GM19324 (cell line): ENCODE results near the gene FASTKD1.
"Not testable (repeated sequence)": the region's sequence is repeated elsewhere in the genome, so short reads cannot be mapped to it uniquely, and the experiment has no call there.

ENCODE experiments used
- ATAC-seq: cut with Tn5 transposase; IDR thresholded peaks from one replicate; pipeline ENCODE4 v1.9.1; 2021; ENCODE audit warnings: mild to moderate bottlenecking, moderate library complexity; ENCODE audit not compliant: unreplicated experiment, low FRiP score

The FASTKD1 gene

DNA sequence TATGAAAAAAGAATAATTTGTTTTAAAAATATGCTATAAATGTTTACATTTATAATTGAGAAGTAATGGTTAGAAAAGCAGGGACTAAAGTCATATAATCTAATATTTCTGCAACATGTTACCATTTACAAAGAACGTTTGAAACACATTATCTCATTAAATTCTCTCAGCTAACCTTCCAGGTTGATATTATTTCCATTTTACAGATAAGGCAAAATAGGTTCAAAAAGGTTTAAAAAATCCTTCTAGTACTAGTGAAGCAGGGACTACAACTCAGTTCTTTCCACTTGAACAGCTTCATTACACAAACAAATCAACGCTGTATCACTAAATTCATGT is 875 bp downstream of the FASTKD1 start:
- no peak for ATAC-seq

DNA sequence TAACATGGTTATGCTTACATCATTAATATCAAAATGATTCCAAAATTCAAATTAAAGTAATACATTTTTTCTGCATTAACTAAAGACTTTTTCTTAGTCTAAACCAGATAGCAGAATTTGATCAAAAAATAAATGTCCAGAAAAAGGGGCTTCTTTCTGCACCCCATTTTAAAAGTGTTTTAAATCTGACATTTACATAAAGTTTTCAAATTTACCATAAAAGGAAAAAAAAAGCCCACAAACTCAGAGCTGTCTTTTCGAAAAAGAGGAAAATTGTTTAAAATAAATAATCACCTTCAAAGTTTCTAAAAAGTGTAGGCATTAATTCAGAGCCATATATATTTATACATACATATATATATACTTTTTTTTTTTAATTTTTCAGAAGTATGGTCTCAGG is 1.5 kb downstream of the FASTKD1 start:
- ATAC-seq: no peak

DNA sequence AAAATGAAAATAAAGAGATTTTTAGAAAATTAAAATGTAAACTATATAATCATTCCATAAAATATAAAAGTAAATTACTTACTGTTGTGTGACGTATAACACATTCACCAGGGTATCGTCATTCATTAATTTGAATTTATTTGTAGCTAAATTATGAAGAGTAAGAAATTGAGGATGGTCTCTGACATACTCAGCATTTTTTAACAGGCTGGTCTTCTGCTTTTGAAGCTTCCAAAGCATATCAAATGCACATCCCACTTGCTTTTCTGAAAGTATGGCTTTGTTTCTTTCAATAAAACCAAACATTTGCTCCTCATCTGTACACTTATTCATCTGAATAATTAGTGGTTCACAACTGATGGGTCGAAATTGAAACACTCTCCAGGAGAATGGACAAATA is 2.1 kb downstream of the FASTKD1 start:
- no peak for ATAC-seq

DNA sequence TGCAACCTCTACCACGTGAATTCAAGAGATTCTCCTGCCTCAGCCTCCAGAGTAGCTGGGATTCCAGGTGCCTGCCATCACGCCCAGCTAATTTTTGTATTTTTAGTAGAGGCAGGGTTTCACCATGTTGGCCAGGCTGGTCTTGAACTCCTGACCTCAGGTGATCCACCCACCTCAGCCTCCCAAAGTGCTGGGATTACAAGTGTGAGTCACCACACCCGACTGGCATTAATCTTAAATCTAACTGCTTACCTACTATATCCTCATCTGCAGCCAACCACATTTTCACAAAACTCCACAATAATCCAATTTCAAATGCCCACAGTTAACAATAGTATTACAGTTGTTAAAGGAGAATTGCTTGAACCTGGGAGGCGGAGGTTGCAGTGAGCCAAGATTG is 2.9 kb downstream of the FASTKD1 start:
- not testable (repeated sequence) for ATAC-seq

DNA sequence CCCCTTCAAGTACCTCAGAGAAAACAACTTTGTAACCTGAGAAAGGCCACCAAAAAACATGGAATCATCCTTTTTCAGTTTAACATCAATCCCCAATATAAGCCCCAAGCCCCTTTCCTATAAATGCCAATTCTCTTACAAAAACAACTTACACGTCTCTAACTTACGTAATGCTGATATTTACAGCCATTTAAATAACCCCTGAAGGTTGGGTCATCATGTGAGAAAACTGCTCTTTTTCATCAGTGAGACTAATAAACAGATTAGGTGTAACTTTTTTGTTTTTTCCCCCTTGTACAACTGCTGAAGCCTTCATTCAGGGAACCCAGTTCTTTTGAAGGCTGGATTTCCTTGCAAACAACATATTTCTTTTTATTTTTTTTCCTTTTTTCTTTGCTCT is 3.7 kb downstream of the FASTKD1 start:
- ATAC-seq: no peak

DNA sequence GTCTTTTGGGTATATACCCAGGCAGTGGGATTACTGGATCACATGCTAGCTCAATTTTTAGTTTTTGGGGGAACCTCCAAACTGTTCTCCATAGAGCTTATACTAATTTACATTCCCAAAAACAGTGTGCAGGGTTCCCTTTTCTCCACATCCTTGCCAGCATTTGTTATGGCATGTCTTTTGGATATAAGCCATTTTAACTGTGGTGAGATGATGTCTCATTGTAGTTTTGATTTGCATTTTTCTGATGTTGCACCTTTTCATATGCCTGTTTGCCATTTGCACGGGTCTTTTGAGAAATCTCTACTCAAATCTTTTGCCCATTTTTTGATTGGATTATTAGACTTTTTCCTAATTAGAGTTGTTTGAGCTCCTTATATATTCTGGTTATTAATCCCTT is 8.0 kb downstream of the FASTKD1 start:
- no peak for ATAC-seq

DNA sequence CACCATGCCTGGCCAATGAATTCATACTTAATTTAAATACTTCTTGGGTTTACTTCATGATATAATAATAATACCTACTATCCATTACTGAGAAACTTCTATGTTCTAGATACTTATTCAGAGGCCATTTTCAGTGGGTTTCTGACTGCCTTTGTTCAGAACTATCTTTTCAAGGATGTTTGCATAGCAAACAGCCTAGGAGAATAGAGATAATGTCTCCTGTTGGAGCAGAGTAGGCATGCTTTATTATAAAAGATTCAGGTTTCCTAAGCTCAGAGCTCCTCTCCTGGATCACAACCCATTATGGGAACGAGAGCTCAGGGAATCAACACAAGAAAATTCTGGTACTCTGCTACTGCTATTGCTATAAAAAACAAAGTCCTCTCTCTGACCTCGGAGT is 11.1 kb downstream of the FASTKD1 start:
- ATAC-seq: no peak

DNA sequence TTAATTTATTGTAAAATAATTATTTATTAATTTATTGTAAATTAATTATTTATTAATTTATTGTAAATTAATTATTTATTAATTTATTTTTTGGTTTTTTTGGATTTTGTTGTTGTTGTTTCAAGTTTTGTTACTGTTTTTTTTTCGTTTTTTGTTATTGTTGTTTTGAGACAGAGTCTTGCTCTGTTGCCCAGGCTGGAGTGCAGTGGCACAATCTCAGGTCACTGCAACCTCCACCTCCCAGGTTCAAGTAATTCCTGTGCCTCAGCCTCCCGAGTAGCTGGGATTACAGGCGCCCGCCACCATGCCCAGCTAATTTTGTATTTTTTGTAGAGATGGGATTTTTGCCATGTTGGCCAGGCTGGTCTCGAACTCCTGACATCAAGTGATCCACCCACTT is 11.6 kb downstream of the FASTKD1 start:
- not testable (repeated sequence) for ATAC-seq

DNA sequence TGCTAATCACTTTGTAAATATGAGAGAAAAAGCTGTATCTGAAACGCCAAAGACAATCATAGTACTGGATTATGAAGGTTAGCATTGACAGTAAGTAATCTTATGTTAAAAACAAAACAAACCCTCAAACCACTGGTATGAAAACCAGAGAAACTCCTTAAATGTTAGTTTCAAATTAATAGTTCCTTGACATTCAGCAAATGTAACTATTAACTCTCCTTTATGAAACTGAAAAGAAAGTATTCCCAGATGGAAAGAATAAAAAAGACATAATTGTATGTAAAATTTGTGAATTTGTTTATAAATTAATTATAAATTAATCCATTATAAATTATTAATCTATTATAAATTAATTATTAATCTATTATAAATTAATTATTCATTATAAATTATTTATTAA is 12.3 kb downstream of the FASTKD1 start:
- no peak for ATAC-seq

DNA sequence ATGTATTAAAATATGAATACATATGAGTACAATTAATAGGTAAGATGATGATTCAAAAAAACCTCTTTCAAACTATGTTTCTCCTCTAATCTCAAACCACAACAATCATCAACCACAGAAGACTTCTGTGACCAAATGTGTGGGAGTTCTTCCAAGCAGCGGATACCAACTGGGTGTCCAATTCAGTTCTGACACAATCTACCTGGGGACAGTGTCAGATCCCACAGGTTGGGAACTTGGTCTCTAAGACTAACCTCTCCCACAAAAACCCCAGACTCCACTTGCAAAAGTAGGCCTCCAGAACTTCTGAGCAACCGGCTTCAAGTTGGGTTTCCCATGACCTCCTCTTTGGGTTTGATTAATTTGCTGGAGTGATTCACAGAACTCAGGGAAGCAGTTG is 26.9 kb downstream of the FASTKD1 start:
- ATAC-seq: no peak

DNA sequence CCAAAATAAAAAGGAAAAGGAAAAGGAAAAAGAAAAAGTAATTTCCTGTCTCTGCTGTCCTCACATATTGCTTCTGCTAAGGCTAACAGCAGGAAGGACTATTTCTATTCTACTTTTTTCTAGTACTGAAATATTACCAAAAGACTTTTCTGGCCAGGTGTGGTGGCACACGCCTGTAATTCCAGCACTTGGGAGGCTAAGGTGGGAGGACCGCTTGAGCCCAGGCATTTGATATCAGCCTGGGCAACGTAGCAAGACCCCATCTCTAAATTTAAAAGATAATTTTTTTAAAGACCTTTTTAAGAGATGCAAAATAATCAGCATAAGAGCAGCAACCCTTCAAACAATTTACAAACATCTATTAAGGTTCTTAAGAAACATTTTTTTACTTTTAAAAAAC is 31.2 kb downstream of the FASTKD1 start:
- no peak for ATAC-seq

DNA sequence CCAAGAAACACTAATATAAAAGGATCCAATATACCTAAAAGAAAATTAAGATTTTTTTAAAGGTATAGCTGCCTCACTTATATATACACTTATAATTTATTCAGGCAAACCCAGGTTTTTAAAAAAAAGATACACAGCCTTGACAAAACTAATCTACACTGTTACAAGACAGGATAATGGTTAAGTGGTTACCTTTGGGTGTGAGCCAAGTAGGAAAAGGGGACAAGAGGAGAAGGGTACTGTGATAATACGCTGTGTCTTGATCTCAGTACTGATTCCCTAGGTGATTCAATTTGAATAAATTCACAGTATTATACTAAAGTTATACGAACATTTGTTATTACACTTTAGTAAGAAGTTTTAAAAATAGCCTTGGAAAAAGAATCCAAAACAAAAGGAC is 33.5 kb downstream of the FASTKD1 start:
- no peak for ATAC-seq

DNA sequence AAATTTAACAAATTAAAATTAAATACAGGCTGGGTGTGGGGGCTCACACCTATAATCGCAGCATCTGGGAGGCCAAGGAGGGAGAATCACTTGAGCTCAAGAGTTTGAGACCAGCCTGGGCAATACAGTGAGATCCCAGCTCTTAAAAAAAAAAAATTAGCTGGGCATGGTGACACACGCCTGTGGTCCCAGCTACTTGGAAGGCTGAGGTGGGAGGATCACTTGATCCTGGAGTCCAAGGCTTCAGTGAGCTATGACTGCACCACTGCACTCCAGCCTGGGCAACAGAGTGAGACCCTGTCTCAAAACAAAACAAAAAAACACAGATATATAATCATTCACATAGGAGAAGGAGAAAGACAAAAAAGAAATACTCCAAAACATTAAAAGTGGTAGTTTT is 34.2 kb downstream of the FASTKD1 start:
- not testable (repeated sequence) for ATAC-seq

DNA sequence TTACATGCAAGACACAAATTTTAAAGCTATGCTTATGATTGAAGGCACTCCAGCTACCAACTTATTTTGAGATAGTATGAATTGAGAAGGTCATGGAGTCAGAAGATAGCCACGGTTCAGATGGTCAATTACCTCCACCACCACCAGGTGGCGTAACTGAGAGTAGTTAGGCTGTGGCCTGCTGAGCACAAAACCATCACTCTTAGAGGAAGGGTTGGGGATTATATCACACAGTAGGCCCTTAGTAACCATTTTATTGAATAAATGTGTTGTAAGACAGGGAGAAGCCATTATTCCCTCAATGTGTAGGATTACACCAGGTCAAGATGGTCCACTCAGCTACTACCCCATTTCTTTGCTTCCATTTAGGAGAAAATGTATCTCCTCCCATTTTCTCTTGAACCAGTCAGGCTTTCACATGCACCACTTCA is 45.4 kb downstream of the FASTKD1 start:
- ATAC-seq: no peak

DNA sequence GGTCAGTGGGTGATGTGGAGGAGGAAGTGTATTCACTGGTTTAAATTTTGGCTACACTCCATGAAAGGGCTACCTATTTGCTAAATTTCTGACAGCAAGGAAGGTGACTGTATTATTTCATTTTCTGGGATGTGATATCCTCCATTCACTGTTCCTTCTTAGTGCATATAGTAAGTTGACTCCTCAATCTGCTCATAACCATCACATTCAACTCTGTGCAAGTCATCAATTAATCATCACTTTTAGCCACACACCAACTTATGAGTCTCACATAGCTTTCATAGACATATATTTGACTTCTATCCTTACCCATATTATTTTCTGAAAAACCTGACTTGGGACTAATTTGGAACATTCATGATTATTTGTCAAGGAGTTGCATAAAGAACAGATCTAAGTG is 47.2 kb downstream of the FASTKD1 start:
- ATAC-seq: no peak

DNA sequence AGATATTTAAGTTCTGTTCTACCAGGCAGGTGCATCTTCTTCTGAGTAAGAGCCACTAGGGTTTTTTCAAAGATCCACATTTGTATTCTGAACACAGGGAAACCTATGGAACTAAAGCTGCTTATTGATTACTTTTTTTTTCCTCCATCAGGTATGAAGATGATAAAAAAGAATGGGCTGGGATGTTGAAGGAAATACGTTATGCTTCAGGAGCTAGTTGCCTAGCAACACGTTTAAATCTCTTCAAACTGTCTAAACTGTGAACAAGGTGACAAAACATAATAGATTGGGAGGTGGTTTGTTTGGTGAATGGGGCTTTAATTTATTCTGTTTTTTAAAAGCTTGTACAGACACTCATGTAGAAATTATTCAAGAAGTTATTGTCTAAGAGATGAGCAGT is 48.2 kb downstream of the FASTKD1 start:
- ATAC-seq: no peak

DNA sequence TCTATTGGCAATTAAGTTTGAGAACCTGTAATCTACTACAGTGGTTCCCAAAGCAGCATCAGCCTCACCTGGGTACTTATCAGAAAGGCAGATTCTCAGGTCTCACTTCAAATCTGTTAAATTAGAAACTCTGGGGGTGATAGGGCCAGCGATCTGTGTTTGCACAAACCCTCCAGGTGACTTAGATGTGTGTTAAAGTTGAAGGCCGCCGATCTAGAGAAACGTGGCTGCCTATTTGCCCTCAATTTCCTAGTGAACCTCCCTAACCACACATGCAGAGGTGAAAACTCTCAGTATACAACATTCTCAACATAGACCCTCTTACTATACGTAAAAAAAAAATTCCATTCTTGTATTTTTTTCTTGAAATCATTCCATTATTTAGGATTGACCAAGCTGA is 50.0 kb downstream of the FASTKD1 start:
- ATAC-seq: no peak

DNA sequence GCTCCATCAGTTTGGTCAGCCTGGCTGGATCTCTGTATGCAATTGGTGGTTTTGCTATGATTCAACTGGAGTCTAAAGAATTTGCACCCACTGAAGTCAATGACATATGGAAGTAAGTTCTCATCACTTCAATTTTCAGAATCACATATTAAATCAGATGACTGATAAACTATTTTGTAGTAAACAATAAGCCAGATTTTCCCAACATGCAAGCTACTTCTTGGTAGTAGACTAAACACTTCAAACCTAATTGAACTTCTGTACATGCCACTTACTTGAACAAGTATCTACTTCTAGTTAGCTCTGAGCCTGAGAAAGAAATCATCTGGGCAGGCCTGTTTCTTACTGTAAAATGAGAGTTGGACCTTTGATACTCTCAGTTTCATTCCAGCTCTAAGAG is 52.8 kb downstream of the FASTKD1 start:
- ATAC-seq: no peak

DNA sequence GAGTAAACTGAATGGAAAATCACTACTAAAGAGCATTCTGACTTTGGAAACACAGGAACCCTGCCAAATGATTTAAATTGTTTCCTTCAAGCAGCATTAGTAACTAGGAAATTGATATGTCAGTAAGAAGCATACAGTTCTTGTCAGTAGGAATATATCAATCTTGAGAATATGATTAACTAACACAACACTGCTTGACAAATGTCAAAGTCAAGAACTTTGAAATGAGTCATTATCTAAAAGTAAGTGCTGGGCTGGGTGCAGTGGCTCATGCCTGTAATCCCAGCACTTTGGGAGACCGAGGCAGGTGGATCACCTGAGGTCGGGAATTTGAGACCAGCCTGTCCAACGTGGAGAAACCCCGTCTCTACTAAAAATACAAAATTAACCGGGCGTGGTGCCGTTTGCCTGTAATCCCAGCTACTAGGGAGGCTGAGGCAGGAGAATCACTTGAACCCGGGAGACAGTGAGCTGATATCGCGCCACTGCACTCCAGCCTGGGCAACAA is 57.1 kb downstream of the FASTKD1 start:
- ATAC-seq: not testable (repeated sequence)

DNA sequence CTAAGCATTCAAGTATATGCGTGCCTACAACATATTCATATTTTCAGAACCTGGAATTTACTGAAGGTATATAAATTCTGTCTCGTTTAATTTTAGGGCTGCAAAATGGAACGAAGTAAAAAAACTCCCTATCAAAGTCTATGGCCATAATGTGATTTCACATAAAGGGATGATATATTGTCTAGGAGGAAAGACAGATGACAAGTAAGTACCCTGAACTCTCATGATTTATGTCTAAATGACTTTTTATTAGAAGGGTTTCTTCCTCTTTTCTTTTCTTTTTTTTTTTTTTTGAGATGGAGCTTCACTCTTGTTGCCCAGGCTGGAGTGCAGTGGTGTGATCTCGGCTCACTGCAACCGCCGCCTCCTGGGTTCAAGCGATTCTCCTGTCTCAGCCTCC is 58.9 kb downstream of the FASTKD1 start:
- not testable (repeated sequence) for ATAC-seq

DNA sequence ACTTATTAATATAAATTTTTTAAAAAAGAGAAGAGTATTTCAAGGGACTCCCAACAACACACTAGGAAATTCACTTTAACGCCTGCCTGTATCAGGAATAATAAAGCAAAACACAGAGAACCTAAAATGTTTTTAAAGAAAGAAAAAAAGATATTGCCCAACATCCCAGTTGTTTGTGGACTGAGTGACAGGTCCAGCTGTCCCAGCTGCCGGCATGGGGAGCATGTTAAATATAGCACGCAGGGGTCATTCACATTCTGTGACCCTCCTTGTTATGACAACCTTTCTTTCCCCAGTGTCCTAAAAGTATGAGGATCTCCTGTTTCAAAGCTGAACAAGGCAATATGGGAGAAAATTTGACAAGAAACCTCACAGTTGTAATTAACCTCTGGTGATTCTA is 59.7 kb downstream of the FASTKD1 start:
- no peak for ATAC-seq

DNA sequence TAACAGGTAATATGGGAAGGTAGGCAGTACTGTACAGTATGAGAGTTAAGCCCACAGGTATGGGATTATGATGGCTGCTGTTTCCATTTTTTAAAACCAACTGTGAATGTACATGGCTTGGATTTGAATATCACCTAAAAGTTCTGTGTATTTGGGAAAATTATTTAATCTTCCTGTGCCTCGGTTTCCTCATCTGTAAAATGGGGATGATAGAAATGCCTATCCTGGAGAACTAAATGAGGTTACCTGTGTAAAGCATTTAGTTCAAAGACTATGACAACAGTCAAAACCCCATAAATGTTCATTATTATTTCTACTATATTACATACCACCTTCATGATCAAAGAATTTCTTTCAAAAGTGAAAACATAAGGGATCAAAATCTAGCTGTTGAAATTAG is 60.6 kb downstream of the FASTKD1 start:
- no peak for ATAC-seq

DNA sequence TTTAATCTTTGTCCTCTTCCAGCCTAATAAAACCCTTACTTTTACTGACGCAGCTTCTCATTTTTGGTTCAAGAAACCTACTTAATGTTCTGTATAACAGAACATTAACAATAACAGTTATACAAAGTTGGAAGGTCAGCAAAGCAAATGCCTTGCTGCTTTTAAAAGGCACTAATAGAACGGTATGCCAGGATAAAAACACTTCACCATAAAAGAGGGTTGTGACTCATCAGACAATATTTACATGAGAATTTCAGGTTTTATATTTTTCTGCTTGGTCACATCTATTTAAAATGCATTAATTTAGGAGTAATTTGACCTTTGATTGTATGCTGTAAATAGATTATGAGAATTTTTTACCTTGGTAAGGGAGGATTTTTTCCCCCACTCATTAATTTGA is 61.1 kb downstream of the FASTKD1 start:
- ATAC-seq: no peak
